Activated T-helper 1 cell treated with anti-CD3 and anti-CD28 coated beads, Interleukin-12 subunit alpha, Interleukin-12 subunit beta, Interleukin-2, Interleukin-4 antibody, amounts not matched to agents 30 ng/mL and 10 ng/mL and 1 ng/mL, durations not matched to agents 14 hours and 24 hours and 36 hours (primary cell): Measurements from ENCODE around the gene E2F4. TPM values are rescaled to one million over a fixed set of nuclear protein-coding genes. Genes with fewer than 3 reads are reported as not detected.

ENCODE experiments used
- DNase-seq: peaks from one replicate; pipeline ENCODE4 v3.0.0; 2021; ENCODE audit warnings: low spot score
- H3K27ac Mint-ChIP-seq: one replicate; pipeline ENCODE4 v1.8.0; 2021; ENCODE audit warnings: mild to moderate bottlenecking, mixed read lengths
- H3K27me3 Mint-ChIP-seq: one replicate; pipeline ENCODE4 v1.8.0; 2022; ENCODE audit warnings: mild to moderate bottlenecking, moderate library complexity, mixed read lengths; ENCODE audit not compliant: insufficient read depth
- H3K36me3 Mint-ChIP-seq: one replicate; pipeline ENCODE4 v1.8.0; 2021; ENCODE audit warnings: low read depth, mixed read lengths
- H3K4me1 Mint-ChIP-seq: one replicate; pipeline ENCODE4 v1.8.0; 2021; ENCODE audit warnings: low read depth, mixed read lengths
- H3K4me3 Mint-ChIP-seq: one replicate; pipeline ENCODE4 v1.8.0; 2021; ENCODE audit warnings: mild to moderate bottlenecking, moderate library complexity, mixed read lengths
- H3K9me3 Mint-ChIP-seq: one replicate; pipeline ENCODE4 v1.8.0; 2021; ENCODE audit warnings: mixed read lengths
- intact Hi-C: fragments of 100-400 bp; cut with micrococcal nuclease; formaldehyde crosslinking; loops from one replicate; pipeline ENCODE4 v1.15.1; 2024
- total RNA-seq: library from RNA; stranded (reverse); gene quantifications from 2 replicates; pipeline ENCODE4 v1.2.3, GENCODE V29; 2022

The E2F4 gene
- total RNA-seq, 1 donor from 2014 or later = 181 TPM

DNA sequence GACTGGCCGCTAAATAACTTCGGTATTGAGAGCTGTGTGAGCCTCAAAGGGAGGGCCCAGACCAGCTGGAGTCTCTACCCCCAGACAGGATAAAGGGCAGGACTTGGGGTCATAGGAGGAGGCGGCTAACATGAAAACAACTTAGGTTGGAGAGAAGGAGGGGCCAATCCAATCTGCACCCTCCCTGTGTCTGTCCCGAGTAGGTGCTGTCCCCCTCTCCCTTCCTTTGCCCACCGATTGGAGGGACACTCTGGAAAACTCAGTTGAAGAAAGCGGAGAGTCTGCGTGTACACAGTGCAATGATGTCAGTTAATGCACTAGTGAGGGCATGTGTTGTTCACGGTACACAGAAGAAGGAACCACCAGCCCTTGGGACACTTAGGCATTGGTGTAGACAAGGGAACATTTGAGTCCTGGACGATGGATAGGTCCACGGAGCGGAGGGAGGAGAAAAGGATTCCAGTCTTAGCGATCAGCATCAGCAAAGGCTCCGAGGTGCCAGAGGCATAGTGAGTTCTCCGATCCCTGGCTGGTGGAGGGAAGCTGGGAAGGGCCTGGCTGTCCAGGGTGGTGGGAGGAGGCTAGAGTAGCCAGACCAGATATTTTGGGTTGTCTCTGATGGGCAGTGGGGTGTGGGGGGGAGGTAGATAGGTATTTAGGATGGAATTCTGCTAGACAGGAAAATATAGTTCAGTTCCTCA, 20.9 kb upstream of the E2F4 start:
- Mint-ChIP-seq H3K27me3 (peaks cover 6% of the 10 kb centered on the region), H3K4me1 (peaks cover 76% of the 10 kb centered on the region), H3K27ac (peak overlapping the region; percentile 87), H3K9me3 (no peaks in the 10 kb centered on the region), H3K4me3 (peak overlapping the region; percentile 89), H3K36me3 (peaks cover 22% of the 10 kb centered on the region)
- intact Hi-C loops = loop anchor here (1.0 kb wide), 3 partner anchors 7 to 12 kb away; partner anchors contain the start of genes FBXL8, MATCAP1 and TRADD
- DNase-seq = no peak

GRCh38 chr16:67173323-67173722, 18.6 kb upstream of the E2F4 start:
- no peaks in the 10 kb centered on the region for H3K9me3 Mint-ChIP-seq
- intact Hi-C loops = no loop called here
- H3K4me1 Mint-ChIP-seq = peaks cover 77% of the 10 kb centered on the region
- DNase-seq = no peak
- no peaks in the 10 kb centered on the region for H3K27me3 Mint-ChIP-seq
- H3K4me3 Mint-ChIP-seq = peak overlapping the region; percentile 93
- H3K27ac Mint-ChIP-seq = peak overlapping the region; percentile 95
- peaks cover 24% of the 10 kb centered on the region for H3K36me3 Mint-ChIP-seq

DNA sequence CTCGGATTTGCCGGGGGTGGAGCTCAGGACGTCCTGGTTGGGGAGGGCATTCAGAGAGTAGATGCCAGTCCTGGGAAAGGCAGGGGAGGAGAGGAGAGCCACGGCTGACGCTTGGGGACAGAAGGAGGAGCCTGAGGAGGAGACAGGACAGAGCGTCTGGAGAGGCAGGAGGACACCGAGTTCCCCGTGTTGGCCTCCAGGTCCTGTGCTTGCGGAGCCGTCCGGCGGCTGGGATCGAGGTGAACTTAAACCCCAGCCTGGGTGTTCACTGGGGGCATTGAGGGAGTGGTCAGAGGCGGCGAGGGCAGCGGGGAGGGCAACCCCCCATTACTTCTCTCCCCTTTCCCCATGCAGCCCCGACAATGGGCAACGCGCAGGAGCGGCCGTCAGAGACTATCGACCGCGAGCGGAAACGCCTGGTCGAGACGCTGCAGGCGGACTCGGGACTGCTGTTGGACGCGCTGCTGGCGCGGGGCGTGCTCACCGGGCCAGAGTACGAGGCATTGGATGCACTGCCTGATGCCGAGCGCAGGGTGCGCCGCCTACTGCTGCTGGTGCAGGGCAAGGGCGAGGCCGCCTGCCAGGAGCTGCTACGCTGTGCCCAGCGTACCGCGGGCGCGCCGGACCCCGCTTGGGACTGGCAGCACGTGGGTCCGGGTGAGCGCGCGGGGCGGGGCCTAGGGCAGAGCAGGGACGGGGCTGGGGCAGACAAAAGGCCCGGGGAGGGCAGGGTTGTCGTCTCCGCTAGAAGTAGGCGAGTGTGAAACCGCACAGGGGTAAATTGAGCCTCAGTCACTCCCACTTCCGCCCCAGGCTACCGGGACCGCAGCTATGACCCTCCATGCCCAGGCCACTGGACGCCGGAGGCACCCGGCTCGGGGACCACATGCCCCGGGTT, 17.9 kb upstream of the E2F4 start:
- no peaks in the 10 kb centered on the region for H3K9me3 Mint-ChIP-seq
- peak overlapping the region; percentile 93 for H3K4me3 Mint-ChIP-seq
- peaks cover 23% of the 10 kb centered on the region for H3K36me3 Mint-ChIP-seq
- peaks cover 76% of the 10 kb centered on the region for H3K4me1 Mint-ChIP-seq
- H3K27me3 Mint-ChIP-seq = no peaks in the 10 kb centered on the region
- peak; percentile 71 for DNase-seq
- intact Hi-C loops = loop anchor here (1.0 kb wide), 2 partner anchors 9 to 14 kb away; partner anchors contain the start of gene MATCAP1
- H3K27ac Mint-ChIP-seq = peak overlapping the region; percentile 95

GRCh38 chr16:67174706-67175231, 17.2 kb upstream of the E2F4 start:
- Mint-ChIP-seq H3K4me1 (peaks cover 79% of the 10 kb centered on the region), H3K9me3 (no peaks in the 10 kb centered on the region), H3K27me3 (no peaks in the 10 kb centered on the region), H3K4me3 (peak overlapping the region; percentile 93), H3K27ac (no peak overlapping the region), H3K36me3 (peaks cover 23% of the 10 kb centered on the region)
- no peak for DNase-seq
- intact Hi-C loops = loop anchor here (1.0 kb wide), 2 partner anchors 9 to 14 kb away; partner anchors contain the start of gene MATCAP1

DNA sequence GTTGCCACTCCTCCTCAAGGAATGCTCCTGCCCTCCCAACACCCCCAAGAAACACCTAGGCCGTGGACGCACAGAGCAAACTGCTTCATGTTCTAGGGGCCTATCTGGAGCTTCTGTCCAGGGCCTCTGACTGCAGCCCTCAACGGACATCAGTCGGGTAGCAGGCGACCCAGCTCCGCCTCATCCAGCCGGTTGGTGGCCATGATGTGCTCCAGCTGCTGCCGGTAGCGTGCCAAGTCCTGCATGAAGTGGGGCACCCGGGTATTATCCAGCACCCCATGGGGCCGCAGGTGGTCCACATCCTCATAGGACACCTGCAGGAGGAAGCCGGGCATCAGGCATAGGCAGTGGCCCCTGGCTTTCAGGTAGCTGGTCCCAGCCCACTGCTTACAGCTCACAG, 15.3 kb upstream of the E2F4 start:
- H3K27me3 Mint-ChIP-seq = no peaks in the 10 kb centered on the region

DNA sequence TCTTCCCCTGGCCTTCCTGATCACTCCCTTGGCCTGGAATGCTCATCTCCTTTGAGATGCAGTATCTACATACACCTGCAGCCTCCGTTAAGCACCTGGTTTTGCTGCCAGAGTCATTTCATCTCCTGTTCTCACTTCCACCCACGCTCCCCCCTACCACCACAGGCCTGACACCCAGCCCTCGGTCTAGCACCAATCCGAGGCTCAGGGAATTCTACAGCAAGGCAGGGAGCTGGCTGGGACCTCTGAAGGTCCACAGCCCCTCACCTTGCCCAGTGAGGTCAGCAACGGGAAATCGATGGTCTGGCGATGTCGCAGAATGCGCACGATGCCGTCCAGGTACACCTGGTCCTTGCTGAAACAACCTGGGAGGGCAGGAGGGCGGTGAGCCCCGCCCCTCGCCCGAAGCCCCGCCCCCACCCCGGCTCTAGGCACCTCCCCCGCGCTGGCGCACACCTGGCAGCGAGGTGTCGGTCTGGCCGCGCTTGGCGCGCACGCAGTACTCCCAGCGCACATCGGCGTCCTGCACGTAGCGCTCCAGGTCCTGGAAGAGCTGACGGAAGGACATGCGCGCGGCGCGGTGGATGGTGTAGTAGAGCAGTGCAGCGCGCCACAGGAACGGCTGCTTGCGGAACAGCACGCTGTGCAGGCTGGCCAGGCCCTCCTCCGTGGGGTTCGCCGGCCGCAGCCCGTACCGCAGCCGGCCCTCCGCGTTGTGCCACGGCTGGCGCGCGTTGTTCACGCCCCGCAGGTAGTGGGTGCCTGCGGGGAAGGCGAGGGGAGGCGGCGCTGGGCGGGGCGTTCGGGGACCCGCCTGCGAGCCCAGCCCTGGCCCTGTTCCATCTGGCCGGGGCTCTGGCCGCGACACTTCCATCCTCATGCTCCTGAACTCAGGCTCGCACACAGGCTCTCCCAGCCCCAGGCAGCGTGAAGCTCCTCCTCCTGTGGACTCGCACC, 13.9 kb upstream of the E2F4 start:
- peaks cover 19% of the 10 kb centered on the region for H3K36me3 Mint-ChIP-seq
- no peaks in the 10 kb centered on the region for H3K27me3 Mint-ChIP-seq
- H3K4me3 Mint-ChIP-seq = peak overlapping the region; percentile 62
- no peak overlapping the region for H3K27ac Mint-ChIP-seq
- peak; percentile 54 for DNase-seq
- no peaks in the 10 kb centered on the region for H3K9me3 Mint-ChIP-seq
- intact Hi-C loops = loop anchor here (1.0 kb wide), 1 partner anchor 8 kb away; the partner anchor contains the start of gene NOL3
- peaks cover 51% of the 10 kb centered on the region for H3K4me1 Mint-ChIP-seq

More for the DNA sequence above, 15.3 kb upstream of the E2F4 start:
- no peak for DNase-seq
- Mint-ChIP-seq H3K4me3 (peak overlapping the region; percentile 49), H3K9me3 (no peaks in the 10 kb centered on the region), H3K27ac (peak overlapping the region; percentile 23), H3K36me3 (peaks cover 22% of the 10 kb centered on the region), H3K4me1 (peaks cover 65% of the 10 kb centered on the region)
- intact Hi-C loops = no loop called here

GRCh38 chr16:67179421-67180080, 12.4 kb upstream of the E2F4 start:
- H3K27me3 Mint-ChIP-seq = peaks cover 1% of the 10 kb centered on the region
- H3K9me3 Mint-ChIP-seq = no peaks in the 10 kb centered on the region
- peak overlapping the region; percentile 29 for H3K4me3 Mint-ChIP-seq
- no peak overlapping the region for H3K27ac Mint-ChIP-seq
- intact Hi-C loops = no loop called here
- DNase-seq = no peak
- peaks cover 41% of the 10 kb centered on the region for H3K4me1 Mint-ChIP-seq
- H3K36me3 Mint-ChIP-seq = peaks cover 13% of the 10 kb centered on the region

- no peak overlapping the region for H3K4me3 Mint-ChIP-seq
- no peak overlapping the region for H3K27ac Mint-ChIP-seq
- intact Hi-C loops = no loop called here
- H3K27me3 Mint-ChIP-seq = peaks cover 3% of the 10 kb centered on the region
- H3K36me3 Mint-ChIP-seq = peaks cover 13% of the 10 kb centered on the region
- peaks cover 42% of the 10 kb centered on the region for H3K4me1 Mint-ChIP-seq
- DNase-seq = no peak
- H3K9me3 Mint-ChIP-seq = no peaks in the 10 kb centered on the region
These were observed 11.8 kb upstream of the E2F4 start for GRCh38 chr16:67180166-67180565.

GRCh38 chr16:67181346-67181745, 10.6 kb upstream of the E2F4 start:
- Mint-ChIP-seq H3K4me1 (peaks cover 38% of the 10 kb centered on the region), H3K9me3 (no peaks in the 10 kb centered on the region), H3K4me3 (no peak overlapping the region), H3K27ac (no peak overlapping the region), H3K27me3 (peaks cover 8% of the 10 kb centered on the region), H3K36me3 (peaks cover 6% of the 10 kb centered on the region)
- no peak for DNase-seq
- intact Hi-C loops = no loop called here

DNA sequence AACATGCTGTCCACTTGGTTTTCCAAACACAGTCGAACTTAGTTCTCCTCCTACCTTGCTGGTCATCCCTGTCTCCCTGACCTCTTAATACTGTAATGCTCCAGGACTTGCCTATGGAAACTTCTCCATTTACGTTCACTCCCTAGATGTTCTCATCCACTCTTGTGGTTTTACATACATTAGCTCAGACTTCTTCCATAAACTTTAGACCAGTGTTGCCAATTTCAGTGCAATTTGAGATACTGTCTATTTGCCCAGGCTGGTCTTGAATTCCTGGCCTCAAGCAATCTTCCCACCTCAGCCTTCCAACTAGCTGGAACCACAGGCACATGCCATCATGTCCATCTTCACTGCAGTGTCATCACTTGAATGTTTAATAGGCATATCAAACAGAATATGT, 9.7 kb upstream of the E2F4 start:
- intact Hi-C loops = loop anchor here (2.0 kb wide), 1 partner anchor 65 kb away; the partner anchor contains the start of gene FHOD1
- H3K4me1 Mint-ChIP-seq = peaks cover 29% of the 10 kb centered on the region
- no peak overlapping the region for H3K27ac Mint-ChIP-seq
- no peaks in the 10 kb centered on the region for H3K9me3 Mint-ChIP-seq
- peaks cover 8% of the 10 kb centered on the region for H3K27me3 Mint-ChIP-seq
- no peak for DNase-seq
- no peak overlapping the region for H3K4me3 Mint-ChIP-seq
- H3K36me3 Mint-ChIP-seq = peaks cover 3% of the 10 kb centered on the region

DNA sequence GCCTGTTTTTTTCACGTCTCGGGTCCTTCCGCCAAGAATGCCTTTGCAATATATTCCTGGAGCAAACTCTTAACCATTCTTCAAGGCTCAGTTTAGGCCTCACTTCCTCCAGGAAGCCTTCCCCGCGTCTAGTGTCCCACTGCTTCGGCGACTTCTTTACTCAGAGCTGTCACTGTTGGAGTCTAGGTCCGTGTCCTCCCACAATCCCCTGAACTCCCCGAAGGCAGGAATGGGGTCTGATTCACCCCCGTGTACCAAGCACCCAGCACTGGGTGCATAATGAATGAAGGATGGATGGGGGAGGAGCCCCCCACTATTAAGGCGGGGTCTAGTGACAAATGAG, 8.7 kb upstream of the E2F4 start:
- intact Hi-C loops = loop anchor here (1.0 to 2.0 kb wide), 8 partner anchors 9 to 229 kb away; partner anchors contain the start of genes E2F4, FBXL8, FHOD1 and NOL3
- H3K27ac Mint-ChIP-seq = no peak overlapping the region
- DNase-seq = no peak
- H3K4me3 Mint-ChIP-seq = no peak overlapping the region
- H3K36me3 Mint-ChIP-seq = no peaks in the 10 kb centered on the region
- peaks cover 24% of the 10 kb centered on the region for H3K4me1 Mint-ChIP-seq
- no peaks in the 10 kb centered on the region for H3K9me3 Mint-ChIP-seq
- H3K27me3 Mint-ChIP-seq = peaks cover 8% of the 10 kb centered on the region
